Measurements from ENCODE around the gene POLR1F.
"Not testable (repeated sequence)": the region's sequence is repeated elsewhere in the genome, so short reads cannot be mapped to it uniquely, and the experiment has no call there.

Gene POLR1F

GRCh38 chr7:19708397-19709248, at the start of gene POLR1F:
POLR1F (minus strand) TSS chr7:19709037; CDS start chr7:19709016, 21 bp downstream.
- peak; percentile 86 for DNase-seq (ENCODE audit: low read depth)

GRCh38 chr7:19754521-19755116, 45.8 kb upstream of the POLR1F start:
- peak; percentile 29 for DNase-seq (ENCODE audit: low read depth)

GRCh38 chr7:19752020-19752419, 43.2 kb upstream of the POLR1F start:
- no peak for DNase-seq (ENCODE audit: low read depth)

GRCh38 chr7:19749658-19750057, 40.8 kb upstream of the POLR1F start:
- DNase-seq (ENCODE audit: low read depth) = no peak

GRCh38 chr7:19747740-19748339, 39.0 kb upstream of the POLR1F start:
- peak; percentile 9 for DNase-seq (ENCODE audit: low read depth)

GRCh38 chr7:19744075-19744474, 35.2 kb upstream of the POLR1F start:
- DNase-seq (ENCODE audit: low read depth) = no peak

- DNase-seq (ENCODE audit: low read depth) = no peak
Measured at GRCh38 chr7:19728716-19729115, 19.9 kb upstream of the POLR1F start.

- no peak for DNase-seq (ENCODE audit: low read depth)
Measured at GRCh38 chr7:19725770-19726169, 16.9 kb upstream of the POLR1F start.

- no peak for DNase-seq (ENCODE audit: low read depth)
Measured at GRCh38 chr7:19715499-19715898, 6.7 kb upstream of the POLR1F start.

GRCh38 chr7:19713676-19714075, 4.8 kb upstream of the POLR1F start:
- DNase-seq (ENCODE audit: low read depth) = peak; percentile 22

GRCh38 chr7:19709249-19709578, 377 bp upstream of the POLR1F start:
- no peak for DNase-seq (ENCODE audit: low read depth)

GRCh38 chr7:19707240-19707639, 1.6 kb downstream of the POLR1F start:
- no peak for DNase-seq (ENCODE audit: low read depth)

GRCh38 chr7:19705663-19706062, 3.2 kb downstream of the POLR1F start:
- no peak for DNase-seq (ENCODE audit: low read depth)

GRCh38 chr7:19701471-19701870, 7.4 kb downstream of the POLR1F start:
- no peak for DNase-seq (ENCODE audit: low read depth)

- no peak for DNase-seq (ENCODE audit: low read depth)
Measured at GRCh38 chr7:19700936-19701335, 7.9 kb downstream of the POLR1F start.

GRCh38 chr7:19698331-19698730, 10.5 kb downstream of the POLR1F start:
- no peak for DNase-seq (ENCODE audit: low read depth)

- DNase-seq (ENCODE audit: low read depth) = no peak
Measured at GRCh38 chr7:19696926-19697325, 11.9 kb downstream of the POLR1F start.

GRCh38 chr7:19692111-19692828, 16.6 kb downstream of the POLR1F start:
- no peak for DNase-seq (ENCODE audit: low read depth)

- no peak for DNase-seq (ENCODE audit: low read depth)
Measured at GRCh38 chr7:19690736-19691135, 18.1 kb downstream of the POLR1F start.

- DNase-seq (ENCODE audit: low read depth) = not testable (repeated sequence)
Measured at GRCh38 chr7:19689130-19689529, 19.7 kb downstream of the POLR1F start.

GRCh38 chr7:19681596-19681995, 27.2 kb downstream of the POLR1F start:
- DNase-seq (ENCODE audit: low read depth) = no peak

- no peak for DNase-seq (ENCODE audit: low read depth)
Measured at GRCh38 chr7:19677180-19677579, 31.7 kb downstream of the POLR1F start.

- no peak for DNase-seq (ENCODE audit: low read depth)
Measured at GRCh38 chr7:19675816-19676215, 33.0 kb downstream of the POLR1F start.
